LNCaP clone FGC (cell line): ENCODE results near the gene EPB41L4A.

Experiments used
- DNase-seq: peaks from one replicate; pipeline ENCODE4 v3.0.0-alpha.2; 2011; ENCODE audit warnings: low read depth
- H3K4me3 ChIP-seq: 2 replicates; pipeline ENCODE4 v1.5.1; 2011; ENCODE audit warnings: mild to moderate bottlenecking, low read depth, low read length, control low read depth
- TF ChIP-seq, protein P1 (sequence below): IDR thresholded peaks from 2 replicates; pipeline ENCODE4 v1.5.1; 2012; ENCODE audit warnings: mild to moderate bottlenecking; ENCODE audit not compliant: control insufficient read depth, insufficient read depth; ENCODE audit errors: extremely low read depth

The EPB41L4A gene

DNA sequence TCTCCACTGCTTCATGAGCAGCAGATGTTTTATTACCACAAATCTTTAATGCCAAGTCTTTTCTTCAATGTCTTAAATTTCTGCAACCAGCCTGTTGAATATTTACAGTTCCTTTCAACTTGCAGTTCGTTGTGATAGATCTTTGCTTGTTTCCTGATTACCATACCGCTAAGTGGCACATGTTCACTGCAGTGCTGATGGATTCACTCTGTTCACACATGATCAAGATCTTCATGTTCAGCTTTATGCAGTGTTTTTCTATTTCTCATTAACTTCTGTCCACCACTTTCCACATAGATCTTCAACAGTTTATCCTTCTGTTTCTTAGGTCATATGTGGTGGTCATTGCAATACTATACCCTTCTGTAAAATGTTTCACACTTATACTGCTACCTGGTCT is 280.6 kb downstream of the EPB41L4A start:
- no peak overlapping the region for H3K4me3 ChIP-seq
- TF ChIP-seq, protein P1, sequence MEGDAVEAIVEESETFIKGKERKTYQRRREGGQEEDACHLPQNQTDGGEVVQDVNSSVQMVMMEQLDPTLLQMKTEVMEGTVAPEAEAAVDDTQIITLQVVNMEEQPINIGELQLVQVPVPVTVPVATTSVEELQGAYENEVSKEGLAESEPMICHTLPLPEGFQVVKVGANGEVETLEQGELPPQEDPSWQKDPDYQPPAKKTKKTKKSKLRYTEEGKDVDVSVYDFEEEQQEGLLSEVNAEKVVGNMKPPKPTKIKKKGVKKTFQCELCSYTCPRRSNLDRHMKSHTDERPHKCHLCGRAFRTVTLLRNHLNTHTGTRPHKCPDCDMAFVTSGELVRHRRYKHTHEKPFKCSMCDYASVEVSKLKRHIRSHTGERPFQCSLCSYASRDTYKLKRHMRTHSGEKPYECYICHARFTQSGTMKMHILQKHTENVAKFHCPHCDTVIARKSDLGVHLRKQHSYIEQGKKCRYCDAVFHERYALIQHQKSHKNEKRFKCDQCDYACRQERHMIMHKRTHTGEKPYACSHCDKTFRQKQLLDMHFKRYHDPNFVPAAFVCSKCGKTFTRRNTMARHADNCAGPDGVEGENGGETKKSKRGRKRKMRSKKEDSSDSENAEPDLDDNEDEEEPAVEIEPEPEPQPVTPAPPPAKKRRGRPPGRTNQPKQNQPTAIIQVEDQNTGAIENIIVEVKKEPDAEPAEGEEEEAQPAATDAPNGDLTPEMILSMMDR: no peak
- no peak for DNase-seq

DNA sequence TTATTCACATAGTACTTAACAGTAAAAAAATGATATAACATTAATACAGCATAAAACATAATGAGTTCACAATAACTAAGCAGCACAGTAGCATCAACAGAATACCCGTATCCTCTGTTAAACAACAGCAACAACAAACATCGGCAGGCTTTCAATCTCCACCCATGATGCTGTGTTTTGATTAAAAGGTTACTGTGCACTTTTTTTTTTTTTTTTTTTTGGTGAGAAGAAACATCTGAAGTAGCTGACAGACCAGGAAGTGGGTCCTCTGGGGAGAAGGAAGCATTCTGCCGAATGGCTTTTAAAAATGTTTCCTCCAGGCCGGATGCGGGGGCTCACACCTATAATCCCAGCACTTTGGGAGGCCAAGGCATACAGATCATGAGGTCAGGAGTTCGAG is 282.3 kb downstream of the EPB41L4A start:
- H3K4me3 ChIP-seq: no peak overlapping the region
- TF ChIP-seq, protein P1: no peak
- no peak for DNase-seq

DNA sequence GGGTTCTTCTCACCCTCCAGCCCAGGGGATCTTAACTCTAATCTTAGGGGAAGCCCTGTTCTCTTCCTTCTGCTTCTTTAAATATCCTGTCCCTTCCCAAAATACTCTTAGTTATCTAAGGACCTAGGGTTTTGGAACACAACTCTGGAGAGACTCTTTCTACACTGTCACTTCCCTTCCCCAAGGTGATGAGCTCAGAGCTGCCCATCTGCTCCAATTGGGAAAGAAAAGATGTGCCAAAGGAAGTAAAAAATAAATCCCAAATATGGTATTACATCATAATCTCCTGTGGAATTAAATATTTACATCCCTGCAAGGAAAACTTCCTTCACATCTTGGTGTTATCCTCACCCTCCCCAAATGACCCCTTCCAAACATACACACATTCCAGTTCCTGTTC is 291.2 kb downstream of the EPB41L4A start:
- TF ChIP-seq, protein P1: no peak
- no peak for DNase-seq
- no peak overlapping the region for H3K4me3 ChIP-seq

DNA sequence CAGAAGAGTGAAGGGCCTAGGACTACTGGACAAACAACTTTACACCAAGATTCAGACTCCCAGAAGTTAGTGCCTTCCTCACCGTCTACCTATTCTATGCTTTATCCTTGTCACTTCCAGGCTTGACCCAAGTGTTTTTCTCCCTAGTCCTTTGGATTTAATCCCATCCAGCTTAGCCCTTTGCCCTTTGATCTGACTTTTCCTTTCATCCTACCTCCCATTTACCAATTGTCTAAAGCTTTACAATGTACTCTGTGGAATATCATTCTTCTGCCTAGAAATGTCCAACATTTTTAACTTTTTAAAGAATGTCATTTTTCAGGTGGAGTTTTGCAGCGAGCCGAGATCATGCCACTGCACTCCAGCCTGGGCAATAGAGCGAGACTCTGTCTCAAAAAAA is 292.1 kb downstream of the EPB41L4A start:
- TF ChIP-seq, protein P1: no peak
- no peak for DNase-seq
- no peak overlapping the region for H3K4me3 ChIP-seq

DNA sequence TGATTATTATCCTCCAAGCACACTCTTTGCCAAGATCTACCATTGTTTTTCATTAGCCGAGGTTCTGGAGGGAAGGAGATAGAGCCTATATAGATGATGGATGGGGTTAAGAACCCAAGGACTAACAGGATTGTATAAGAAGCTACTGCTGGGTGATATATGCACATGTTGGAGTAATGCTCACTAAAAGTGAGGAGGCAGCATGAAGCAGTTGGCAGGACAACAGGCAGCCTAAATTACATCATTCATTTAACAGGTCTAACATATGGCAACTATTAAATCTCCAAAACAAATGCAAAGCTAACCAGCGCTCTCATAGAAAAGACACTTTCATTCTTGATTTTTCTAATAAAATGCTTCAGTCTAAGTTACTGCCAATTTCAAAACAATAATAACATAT is 293.2 kb downstream of the EPB41L4A start:
- DNase-seq: no peak
- no peak overlapping the region for H3K4me3 ChIP-seq
- TF ChIP-seq, protein P1: no peak

DNA sequence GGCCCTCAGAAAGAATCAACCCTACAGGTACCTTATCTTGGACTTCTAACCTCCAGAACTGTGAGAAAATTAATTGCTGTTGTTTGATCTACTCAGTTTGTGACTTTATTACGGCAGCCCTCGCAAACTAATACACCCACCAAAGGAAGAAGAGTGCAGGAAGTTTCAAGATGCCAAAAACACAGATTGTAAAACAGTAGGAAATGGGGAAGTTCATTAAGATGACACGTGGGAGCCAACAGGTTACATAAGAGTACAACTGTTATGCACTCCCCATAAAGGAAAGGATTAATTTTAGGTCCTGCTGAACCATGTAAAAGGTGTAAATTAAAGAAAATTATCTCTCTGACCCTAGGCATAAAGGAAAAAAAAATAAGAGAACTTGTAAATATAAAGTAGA is 294.3 kb downstream of the EPB41L4A start:
- DNase-seq: no peak
- TF ChIP-seq, protein P1: no peak
- H3K4me3 ChIP-seq: no peak overlapping the region

DNA sequence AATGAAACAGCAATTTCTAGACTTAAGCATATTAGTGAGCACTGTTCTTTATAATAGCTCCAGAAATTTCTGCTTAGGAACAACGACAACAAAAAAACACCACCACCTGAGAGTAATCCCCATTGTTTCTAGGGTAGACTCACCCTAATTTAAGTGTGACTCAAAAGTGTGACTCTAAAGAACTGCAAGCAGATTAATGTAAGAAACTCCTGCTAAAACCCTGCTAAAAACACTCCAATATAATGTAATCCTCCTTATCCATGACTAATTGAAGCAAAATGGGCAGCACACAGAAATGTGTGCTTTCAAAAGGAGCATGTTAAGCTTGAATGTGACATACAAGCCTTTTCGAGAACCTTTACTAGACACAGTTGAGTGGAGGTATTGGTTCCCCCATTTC is 296.0 kb downstream of the EPB41L4A start:
- TF ChIP-seq, protein P1: no peak
- no peak overlapping the region for H3K4me3 ChIP-seq
- no peak for DNase-seq
